ENCODE results near the gene CKAP2L.
A peak's percentile ranks its signal among the peaks of the same experiment; 100 is the strongest.

CKAP2L gene

GRCh38 chr2:112760149-112760548 is 4.3 kb downstream of the CKAP2L start:
- no peak for DNase-seq

GRCh38 chr2:112758711-112759110 is 5.7 kb downstream of the CKAP2L start:
- no peak for DNase-seq

- DNase-seq, result no peak
Observed at GRCh38 chr2:112757265-112757664, 7.1 kb downstream of the CKAP2L start.

GRCh38 chr2:112756207-112756606 is 8.2 kb downstream of the CKAP2L start:
- DNase-seq, result no peak

GRCh38 chr2:112755444-112755843 is 9.0 kb downstream of the CKAP2L start:
- DNase-seq, result no peak

GRCh38 chr2:112754564-112754963 is 9.8 kb downstream of the CKAP2L start:
- no peak for DNase-seq

GRCh38 chr2:112752667-112753066 is 11.7 kb downstream of the CKAP2L start:
- DNase-seq, result no peak

- DNase-seq, result no peak
Observed at GRCh38 chr2:112751451-112752197, 12.8 kb downstream of the CKAP2L start.

- no peak for DNase-seq
Observed at GRCh38 chr2:112750560-112750843, 13.9 kb downstream of the CKAP2L start.

GRCh38 chr2:112749755-112750559 is 14.5 kb downstream of the CKAP2L start:
- DNase-seq, result peak; percentile 11

- no peak for DNase-seq
Observed at GRCh38 chr2:112740527-112740926, 23.9 kb downstream of the CKAP2L start.

GRCh38 chr2:112737542-112738232 is 26.7 kb downstream of the CKAP2L start:
- DNase-seq, result no peak

- no peak for DNase-seq
Observed at GRCh38 chr2:112733871-112734270, 30.5 kb downstream of the CKAP2L start.

GRCh38 chr2:112733456-112733855 is 31.0 kb downstream of the CKAP2L start:
- no peak for DNase-seq

GRCh38 chr2:112731479-112731878 is 32.9 kb downstream of the CKAP2L start:
- no peak for DNase-seq

- DNase-seq, result no peak
Observed at GRCh38 chr2:112730791-112731190, 33.6 kb downstream of the CKAP2L start.

- DNase-seq, result no peak
Observed at GRCh38 chr2:112730216-112730615, 34.2 kb downstream of the CKAP2L start.

- no peak for DNase-seq
Observed at GRCh38 chr2:112728378-112729175, 35.8 kb downstream of the CKAP2L start.

GRCh38 chr2:112728029-112728362 is 36.4 kb downstream of the CKAP2L start:
- no peak for DNase-seq

- DNase-seq, result no peak
Observed at GRCh38 chr2:112727276-112728028, 37.0 kb downstream of the CKAP2L start.

- DNase-seq, result peak; percentile 46
Observed at GRCh38 chr2:112726487-112727190, 37.8 kb downstream of the CKAP2L start.
